Activated CD4-positive, CD25-positive, alpha-beta regulatory T cell treated with anti-CD3 and anti-CD28 coated beads, Interleukin-2, amount 50 U/mL, for 24 hours (primary cell): ENCODE data around the gene PRR29.
"Not testable (repeated sequence)": the region's sequence is repeated elsewhere in the genome, so short reads cannot be mapped to it uniquely, and the experiment has no call there.

ENCODE experiments used
- ATAC-seq, 2 donors: fragments of 150-1000 bp; cut with Tn5 transposase; one replicate each; pipeline ENCODE4 v1.10.0; 2021; ENCODE audit warnings: mild to moderate bottlenecking in 1 of 2, moderate library complexity in 1 of 2

Gene PRR29

DNA sequence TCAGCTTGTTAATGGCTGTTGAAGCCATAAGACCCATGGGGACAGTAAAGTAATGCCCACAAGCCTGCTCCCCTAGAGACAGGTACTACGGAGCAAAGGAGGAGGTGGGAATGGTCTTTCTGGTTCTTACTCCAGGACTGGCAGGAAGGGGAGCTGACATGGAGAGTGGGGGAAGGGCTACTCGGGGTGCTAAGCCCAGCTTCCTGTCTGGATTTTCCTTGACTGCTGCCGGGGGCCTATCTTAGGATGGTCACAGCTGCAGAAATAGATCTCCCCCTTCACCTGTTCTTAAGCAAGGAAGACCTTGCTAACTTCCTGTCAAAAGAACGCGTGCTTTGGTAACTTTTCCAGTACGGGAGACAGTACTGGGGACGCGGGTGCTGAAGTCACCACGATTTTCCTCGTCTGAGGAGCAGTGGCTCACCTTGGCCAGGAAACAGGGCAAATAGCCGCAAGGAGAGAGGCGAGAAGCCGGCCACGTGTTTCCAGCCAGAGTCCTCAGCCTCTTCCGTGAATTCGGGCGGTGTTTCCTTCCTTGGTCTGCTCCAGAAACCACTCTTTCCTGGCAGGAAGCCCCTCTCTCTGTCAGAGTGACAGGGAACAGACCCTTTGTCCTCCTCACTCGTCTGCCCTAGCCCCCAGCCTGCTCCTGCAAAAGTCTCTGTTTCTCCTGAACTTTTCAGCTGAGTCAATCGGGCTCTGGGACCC, 656 bp upstream of the PRR29 start:
- no peak for ATAC-seq

DNA sequence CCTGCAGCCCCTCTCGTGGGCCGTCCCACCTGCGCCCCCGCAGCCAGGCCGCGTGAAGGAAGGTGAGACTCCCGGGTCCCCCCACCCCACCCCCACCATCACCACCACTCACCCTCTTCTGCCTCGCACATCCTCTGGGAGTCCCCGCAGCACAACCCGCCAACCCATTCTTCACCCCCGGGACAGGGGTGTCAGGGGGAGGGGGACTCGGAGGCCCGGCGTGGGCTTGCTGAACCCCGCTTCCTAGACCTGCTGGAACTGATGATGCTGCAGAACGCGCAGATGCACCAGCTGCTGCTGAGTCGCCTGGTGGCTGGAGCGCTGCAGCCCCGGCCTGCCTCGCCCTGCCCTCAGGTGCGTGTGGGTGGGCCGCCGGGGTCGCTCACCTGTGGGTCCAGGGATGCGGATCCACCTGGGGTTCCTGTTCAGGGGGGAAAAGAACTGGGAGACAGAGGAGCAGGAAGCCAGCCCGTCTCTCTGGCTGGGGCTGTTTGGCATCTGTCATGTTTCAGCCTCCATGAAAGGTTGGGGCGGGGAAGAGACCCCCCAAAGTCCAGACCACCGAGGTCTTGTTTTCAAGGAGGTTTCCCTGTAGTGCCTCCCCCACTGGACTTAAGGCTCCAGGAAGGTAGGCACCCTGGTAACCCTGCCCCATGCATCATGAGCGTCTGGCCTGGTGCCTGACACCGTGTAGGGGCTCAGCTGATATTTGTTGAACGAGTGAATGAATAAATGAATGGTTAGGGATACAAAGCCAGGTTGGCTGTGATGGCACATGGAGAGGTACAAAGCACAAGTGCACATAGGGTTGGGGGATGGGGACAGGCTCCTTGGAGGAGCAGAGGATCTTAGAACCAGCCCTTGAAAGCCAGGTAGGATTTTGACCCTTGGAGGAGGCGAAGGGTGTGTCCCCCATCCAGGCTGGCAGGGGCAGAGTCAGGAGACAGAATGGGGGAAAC, 849 bp downstream of the PRR29 start:
- peak; percentile 15 to 17 for ATAC-seq

DNA sequence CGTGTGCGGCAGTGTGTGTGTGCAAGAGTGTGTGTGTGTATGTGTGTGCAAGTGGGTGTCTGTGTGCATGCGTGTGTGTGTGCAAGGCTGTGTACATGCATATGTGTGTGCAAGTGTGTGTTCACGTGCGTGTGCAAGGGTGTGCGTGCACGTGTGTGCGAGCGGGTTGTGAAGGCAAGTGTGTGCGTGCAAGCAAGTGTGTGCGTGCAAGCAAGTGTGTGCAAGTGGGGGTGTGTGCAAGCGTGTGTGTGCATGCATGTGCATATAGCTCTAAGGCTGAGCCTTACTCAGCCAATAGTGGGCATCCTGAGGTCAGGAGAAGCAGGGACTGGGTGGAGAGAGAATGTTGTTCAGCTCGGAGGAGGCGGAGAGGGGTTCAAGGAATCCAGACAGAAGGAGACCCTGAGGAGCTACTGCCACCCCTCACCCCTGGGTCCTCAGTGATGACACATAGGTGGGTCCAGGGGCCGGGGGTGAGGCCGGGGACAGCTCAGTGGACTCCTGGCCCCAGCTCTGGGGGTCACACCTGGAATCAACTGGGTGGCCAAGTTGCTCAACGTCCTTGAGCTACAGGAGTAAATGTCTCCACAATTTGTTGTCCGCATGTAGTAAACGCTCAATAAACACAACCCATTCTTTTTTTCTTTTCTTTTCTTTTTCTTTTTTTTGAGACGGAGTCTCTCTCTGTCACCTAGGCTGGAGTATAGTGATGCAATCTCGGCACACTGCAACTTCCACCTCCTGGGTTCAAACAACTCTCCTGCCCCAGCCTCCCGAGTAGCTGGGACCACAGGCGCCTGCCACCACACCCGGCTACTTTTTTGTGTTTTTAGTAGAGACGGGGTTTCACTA, 1.8 kb downstream of the PRR29 start:
- ATAC-seq: no peak

DNA sequence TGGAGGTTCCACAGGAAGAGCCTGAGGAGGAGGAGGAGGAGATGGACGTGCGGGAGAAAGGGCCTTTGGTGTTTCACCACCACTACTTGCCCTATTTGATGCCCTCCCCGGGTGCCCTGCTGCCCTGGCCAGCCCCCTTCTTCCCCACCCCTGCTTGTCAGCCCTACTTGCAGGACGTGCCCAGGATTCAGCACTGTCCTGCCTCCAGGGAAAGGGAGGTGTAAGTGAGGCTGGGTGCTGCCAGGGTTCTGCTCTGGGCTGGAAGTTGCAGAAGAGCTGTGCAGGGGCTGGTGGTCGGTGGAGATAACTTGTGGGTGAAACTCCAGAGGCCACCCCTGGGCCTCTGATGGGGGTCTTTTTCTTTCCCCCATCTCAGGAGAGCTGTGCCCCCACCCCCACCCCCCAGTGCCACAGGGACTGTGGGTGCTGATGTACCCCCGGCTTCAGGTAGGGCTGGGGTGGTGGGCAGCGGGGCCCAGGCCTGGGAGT, 3.0 kb downstream of the PRR29 start:
- ATAC-seq: no peak

DNA sequence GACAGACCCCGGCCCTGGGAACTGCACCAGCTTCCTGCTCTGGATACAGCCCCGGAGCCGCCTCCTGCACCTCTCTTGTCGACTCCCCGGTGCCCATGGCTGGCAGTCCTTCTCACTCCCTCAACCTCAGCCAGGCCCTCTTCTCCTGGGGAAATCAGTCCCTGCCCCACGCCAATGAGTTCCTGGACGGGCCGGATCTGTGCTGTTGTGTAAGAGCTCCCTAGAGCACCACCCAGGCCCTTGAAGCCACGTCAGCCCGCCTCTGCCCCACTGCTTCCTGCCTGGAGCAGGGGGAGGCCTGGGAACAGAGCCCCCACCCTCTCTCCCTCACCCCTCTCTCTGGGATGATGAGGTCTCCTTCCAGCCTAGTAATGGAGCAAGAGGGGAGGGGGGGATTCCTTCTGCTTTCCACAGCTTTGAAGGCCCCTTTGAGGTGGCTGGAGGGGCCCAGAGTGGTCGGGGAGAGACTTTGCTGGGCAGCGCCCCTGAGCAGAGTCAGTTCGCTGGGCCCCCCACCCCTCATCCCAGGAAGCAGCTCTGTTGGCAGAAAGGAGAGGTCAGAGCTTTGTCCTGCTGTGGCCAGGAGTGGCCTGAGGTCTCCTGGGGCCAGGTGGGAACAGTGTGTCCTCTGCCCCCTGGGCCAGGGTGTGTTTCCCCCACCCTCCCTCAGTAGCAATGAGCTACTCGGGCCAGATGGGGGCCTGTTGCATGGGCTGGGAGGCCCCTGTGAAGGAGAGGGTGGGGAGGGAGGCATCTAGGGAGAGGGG, 3.8 kb downstream of the PRR29 start:
- no peak for ATAC-seq

DNA sequence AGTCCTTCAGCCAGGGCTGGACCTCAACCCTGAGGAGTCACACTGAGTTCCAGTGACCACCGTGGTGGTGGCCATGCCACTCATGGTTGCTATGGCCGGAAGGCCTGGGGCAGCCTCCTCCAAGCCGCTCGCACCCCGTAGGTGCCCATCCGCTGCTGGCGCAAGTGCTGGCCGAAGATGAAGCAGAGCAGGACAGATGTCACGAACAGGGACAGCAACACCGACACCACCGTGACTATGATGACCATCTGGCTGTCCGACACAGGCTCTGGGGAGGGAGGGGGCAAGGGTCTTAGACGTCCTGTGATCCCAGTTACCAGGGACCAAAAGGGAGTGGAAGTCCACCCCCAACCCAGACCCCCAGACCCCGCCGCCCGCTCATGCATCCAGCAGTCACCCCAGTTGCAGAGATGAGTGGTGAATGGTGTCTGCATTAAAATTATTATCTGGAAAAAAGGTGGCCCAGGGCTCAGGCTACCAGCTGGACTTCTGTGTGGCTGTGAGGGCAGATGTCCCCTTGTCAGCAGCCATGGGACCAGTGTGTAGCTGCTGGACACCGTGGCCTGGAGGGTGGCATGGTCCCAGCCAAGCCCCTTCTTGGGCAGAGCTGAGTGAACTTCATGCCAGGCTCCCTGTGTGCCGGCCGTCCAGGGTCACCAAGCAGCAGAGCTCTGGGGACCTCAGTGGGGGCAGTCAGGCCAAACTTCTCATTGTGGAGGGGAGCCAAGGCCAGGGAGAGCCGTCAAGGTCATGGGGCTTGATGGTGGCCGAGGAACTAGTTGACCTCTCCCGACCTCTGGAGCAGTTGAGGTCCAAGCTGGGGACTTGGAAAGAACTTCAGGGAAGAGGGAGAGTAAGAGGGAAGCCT, 4.7 kb downstream of the PRR29 start:
- no peak for ATAC-seq

DNA sequence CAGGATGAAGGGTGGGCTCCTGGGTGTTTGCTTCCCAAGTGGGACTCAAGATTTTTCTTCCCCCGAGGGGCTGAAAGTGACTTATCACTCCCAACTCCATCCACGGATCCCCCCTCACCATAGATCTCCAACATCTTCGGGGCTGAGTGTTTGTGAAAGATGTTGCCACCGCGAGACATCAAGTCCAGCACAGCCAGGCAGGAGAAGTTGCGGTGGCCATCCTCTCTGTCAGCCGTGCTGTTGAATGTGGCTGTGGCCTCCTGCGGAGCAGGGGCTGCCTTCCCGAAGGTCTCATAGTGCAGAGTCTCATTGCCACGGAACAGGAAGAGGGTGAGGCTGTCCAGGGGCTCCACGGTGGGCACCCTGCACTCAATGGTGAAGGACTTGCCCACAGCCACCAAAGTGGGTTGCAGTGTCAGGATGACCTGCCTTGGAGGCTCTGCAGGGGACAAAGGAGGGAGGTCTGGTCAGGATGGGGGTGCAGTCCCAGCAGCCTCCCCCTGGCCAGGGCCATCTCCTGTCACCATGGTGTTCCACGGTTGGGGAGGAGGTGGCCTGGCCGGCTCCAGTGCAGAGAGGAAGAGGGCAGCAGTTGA, 5.5 kb downstream of the PRR29 start:
- ATAC-seq: no peak

DNA sequence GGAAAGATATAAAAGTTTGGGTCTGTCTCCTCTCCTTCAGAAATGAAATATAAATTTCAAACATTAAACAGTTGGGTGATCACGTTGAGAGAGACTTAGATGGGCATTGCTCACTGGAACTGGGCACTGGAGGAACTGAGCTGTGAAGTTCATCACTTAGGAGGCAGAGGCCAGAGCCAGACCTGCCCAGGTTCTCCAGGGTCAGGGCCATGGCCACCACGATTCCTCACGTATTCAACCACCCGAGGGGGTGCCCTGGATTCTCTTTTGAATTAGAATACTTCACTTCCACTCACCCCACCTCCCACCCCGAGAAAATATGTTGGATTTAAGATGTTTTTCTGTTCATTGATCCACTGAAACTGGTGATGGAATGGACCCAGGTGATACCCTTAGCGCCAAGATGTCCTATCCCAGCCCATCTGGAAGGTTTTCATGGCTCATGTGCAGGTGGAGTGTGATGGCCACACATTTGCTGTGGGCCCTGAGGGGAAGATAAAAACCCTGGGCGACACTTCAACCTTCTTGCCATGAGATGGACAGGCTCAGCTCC, 6.1 kb downstream of the PRR29 start:
- ATAC-seq: no peak

DNA sequence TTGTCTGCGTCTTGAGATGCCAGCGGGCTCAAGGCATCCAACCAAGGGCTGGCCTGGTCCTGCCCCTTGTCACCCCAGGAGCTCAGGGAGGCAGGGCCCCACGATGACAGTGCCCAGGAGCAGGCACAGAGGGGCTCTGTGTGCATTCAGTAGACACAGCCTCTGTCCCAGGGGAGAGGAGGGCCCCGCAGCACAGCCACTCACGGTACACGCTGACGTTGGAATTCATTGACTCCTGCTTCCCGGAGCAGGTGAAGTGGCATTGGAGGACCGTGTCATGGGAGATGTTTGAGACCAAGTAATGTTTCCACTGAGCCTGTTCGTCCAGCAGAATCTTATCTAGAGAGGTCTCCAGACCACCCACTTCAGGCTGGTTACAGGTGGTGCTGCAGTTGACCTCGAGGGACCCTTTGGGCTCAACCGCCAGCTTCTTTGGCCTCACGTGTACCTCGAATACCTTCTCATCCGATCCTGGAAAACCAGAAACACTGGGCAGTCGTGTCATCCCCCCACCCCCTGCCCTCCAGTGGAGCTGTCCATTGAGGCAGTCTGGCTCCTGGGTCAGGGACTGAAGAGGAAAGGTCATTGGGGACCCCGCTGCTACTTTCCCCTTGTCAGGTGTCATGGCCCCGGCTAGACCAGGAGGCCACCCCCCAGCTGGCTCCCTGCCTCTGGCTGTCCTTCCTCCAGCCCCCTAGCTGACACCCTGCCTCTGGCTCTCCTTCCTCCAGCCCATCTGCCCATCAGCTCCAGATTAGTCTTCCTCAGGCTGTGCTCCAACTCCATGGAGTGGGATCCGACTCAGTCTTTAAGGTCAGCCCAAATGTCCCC, 7.0 kb downstream of the PRR29 start:
- no peak for ATAC-seq

DNA sequence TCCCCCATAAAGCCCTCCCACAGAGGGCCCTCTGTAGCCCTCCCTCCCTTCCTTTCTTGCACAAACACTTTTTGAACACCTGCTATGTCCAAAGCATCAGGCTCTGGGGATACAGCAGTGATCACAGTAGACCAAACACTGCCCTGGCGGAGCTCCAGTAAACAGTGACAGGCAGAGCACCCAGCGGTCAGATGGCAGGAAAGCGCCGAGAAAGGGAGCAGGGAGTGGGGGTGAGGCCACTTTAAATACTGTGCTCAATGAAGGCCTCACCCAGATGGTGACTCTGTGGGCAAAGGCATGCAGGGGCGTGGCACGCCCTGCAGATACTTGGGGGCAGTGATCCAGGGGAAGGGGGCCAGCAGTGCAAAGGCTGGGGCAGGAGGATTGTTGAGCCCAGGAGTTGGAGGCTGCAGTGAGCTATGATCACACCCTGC, 7.6 kb downstream of the PRR29 start:
- no peak for ATAC-seq

DNA sequence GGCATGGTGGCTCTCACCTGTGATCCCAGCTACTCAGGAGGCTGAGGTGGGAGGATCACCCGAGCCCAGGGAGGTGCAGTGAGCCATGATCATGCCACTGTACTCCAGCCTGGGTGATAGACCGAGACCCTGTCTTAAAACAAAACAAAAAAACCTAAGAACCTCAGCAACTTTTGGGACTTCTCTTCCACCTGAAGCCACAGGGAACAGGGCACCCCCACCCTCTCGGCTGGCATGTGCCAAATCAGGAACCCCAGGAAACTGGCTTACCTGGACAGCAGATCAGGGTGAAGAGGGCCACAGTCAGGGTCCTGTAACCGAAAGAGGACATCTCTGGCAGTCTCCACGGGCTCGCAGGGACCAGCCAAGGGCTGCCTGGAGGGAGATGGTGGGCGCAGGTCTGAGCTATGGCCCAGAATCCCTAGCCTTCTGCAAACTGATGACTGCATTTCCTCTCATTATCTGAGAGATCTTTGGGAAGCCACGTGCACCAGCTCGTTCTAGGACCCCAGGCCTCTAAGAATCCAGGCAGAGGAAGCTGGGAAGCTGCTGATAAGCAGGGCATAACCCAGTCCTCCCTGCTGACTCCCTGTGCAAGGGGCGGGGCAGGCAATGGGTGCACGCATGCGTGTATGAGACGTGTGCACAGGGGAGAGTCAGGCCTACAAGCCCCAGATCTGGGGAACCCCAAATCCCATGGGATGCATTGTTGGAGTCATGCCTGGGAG, 8.4 kb downstream of the PRR29 start:
- ATAC-seq: no peak

DNA sequence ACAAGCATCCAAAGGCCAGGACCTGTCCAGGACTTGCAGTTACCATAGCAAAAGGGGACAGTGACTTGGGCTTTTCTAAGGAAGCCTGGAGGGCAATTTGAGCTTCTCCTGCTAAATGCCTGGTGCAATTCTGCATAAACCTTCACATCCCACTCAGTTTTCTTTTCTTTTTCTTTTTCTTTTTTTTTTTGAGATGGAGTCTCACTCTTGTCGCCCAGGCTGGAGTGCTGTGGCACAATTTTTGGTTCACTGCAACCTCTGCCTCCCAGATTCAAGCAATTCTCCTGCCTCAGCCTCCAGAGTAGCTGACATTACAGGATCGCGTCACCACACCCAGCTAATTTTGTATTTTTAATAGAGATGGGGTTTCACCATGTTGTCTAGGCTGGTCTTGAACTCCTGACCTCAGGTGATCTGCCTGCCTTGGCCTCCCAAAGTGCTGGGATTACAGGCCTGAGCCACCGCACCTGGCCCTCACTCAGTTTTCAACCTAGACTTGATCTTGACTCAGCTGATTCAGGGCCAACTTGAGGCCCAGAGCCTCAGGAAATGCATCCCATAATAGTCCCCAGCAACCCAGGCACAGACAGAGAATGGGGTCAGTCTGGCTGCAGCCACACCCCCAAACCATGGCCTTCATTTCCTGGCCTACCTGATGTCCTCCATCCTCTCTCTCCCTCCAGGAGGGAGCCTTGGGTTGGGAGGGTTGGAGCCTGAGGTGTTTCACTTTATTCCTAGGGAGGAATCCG, 9.1 kb downstream of the PRR29 start:
- not testable (repeated sequence) for ATAC-seq

DNA sequence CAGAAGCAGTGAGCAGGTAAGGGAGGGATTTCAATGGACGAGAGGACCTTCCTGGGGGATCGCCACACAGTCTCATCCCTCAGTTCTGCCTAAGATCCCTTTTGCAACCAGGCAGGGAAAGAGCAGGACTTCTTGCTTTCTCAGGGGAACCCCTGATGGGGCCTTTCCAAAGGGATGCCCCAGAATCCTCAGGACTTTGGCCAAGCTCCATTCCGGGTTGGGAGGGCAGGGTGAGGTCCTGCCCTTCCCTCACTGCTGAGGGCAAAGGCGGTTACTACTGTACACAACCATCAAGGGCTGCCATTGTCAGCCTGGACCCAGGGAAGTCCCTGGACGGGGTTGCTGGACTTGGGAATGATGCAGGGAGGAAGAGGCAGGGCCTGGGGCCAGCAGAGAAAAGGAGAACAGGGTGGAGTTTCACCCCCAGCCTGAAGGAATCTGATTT, 9.7 kb downstream of the PRR29 start:
- ATAC-seq: no peak

DNA sequence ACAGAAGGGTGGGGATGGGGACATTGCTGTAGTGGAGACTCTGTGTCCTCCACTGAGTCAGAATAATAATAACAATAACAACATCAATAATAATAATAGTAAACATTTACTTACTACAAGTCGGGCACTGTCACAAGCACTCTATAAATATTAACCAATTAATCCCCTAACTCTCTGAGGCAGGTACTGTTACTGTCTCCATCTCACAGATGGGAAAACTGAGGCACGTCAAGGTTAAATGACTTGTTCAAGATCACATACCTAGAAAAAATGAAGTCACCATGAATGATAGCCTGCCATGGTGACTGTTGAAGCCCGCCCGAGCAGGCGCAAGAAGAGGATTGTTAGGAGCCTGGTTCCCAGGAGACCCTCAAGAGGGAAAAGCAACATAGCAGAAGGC, 10.2 kb downstream of the PRR29 start:
- no peak for ATAC-seq

DNA sequence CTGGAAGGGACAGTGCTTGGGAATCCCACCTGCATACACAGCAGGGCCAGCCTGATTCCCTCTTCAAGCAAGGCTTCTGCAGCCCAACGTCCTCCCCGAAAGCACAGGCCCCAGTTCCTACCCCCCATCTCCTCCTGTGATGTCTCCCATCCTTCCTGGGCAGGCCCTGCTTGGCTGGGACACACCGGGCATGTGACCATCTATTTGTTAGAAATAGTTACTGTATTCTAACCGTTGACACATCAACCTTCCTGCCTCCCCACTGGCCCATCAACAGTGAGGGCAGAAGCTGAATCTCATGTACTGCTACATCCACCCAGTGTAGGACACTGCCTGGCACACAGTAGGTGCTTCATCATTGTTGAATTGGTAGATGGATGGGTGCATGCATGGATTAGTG, 10.7 kb downstream of the PRR29 start:
- ATAC-seq: no peak

DNA sequence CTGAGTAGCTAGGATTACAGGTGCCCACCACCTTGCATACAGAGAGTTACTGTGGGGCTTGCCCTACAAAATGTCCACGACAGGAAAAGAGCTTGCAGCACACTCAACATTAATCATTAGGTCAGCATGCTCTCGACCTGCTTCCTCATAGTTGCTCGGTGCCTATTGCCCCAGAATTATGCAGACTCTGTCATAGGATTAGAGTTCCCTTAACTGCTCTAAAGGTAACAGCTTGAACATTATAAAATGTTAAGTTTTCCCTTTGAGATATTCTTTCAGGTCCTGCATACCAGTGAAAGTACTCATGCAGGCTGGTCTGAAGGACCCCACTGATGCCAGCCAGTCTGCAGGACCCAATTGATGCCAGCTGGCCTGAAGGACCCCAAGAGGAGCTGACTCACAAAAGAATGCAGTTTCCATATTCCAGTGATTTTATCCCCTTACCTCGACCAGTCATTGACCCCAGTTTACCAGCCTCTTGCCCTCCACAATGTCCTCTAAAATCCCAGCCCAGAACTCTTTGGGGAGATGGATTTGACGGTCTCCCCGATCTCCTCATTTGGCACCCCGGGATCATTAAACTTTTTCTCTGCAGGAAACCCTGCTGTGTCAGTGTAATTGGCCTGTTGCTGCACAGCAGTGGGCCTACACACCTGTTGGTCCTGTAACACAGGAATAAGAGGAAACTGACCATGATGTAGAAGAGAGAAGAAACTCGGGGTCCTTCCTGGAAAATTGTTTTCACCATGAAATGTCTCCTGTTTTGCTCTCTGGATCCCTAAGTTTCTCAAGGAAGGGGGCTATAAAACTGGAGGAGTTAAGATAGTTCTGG, 11.6 kb downstream of the PRR29 start:
- peak in 1 of 2 donors; percentile 33 for ATAC-seq

DNA sequence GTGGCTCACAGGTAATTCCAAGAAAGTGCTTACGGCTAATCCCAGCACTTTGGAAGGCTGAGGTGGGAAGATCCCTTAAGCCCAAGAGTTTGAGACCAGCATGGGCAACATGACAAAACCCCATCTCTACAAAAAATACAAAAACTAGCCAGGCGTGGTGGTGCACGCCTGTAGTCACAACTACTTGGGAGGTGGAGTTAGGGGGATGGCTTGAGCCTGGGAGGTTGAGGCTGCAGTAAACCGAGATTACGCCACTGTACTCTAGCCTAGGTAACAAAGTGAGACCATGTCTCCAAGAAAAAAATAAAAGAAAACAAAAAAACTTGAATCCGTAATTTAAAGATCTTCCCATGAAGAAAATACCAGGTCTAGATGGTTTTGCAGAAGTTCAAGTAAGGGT, 17.3 kb downstream of the PRR29 start:
- no peak for ATAC-seq
